GM12801 (cell line): Measurements from ENCODE around the gene TEX30.

Source experiments
- CTCF ChIP-seq: IDR thresholded peaks from one replicate; pipeline ENCODE4 v1.5.1; 2011; ENCODE audit warnings: control low read depth; ENCODE audit not compliant: insufficient read length; ENCODE audit errors: extremely low read depth

Gene TEX30

GRCh38 chr13:102793611-102794355, 20.2 kb upstream of the TEX30 start:
- no peak for TF ChIP-seq CTCF

GRCh38 chr13:102792396-102792795, 18.8 kb upstream of the TEX30 start:
- no peak for TF ChIP-seq CTCF

GRCh38 chr13:102788683-102789082, 15.1 kb upstream of the TEX30 start:
- TF ChIP-seq CTCF: no peak

GRCh38 chr13:102784483-102784882, 10.9 kb upstream of the TEX30 start:
- TF ChIP-seq CTCF: no peak

GRCh38 chr13:102781591-102781990, 8.0 kb upstream of the TEX30 start:
- TF ChIP-seq CTCF: no peak

GRCh38 chr13:102779436-102780159, 6.0 kb upstream of the TEX30 start:
- TF ChIP-seq CTCF: no peak

- no peak for TF ChIP-seq CTCF
Observed at GRCh38 chr13:102777736-102778135, 4.2 kb upstream of the TEX30 start.
